OCI-LY7 (cell line): ENCODE results near the gene OR1I1. TPM values are rescaled to one million over a fixed set of nuclear protein-coding genes. Genes with fewer than 3 reads are reported as not detected.

Experiments used
- BruUV-seq: library from RNA; stranded (reverse); fragments of 400-500 nt; replicated peaks from 2 replicates; lab custom pipeline; 2021; lab: Mats Ljungman, UMichigan
- CTCF ChIA-PET: fragments of 300-600 bp; sonication (Branson Sonifier 250); formaldehyde crosslinking; loops from one replicate; lab custom pipeline; 2022; ENCODE audit warnings: antibody characterized with exemption; ENCODE audit not compliant: unreplicated experiment; lab: Charles Lee
- POLR2A ChIA-PET: fragments of 300-600 bp; sonication (Branson Sonifier 250); formaldehyde crosslinking; loops from one replicate; lab custom pipeline; 2022; ENCODE audit warnings: antibody characterized with exemption; lab: Charles Lee
- DNase-seq: peaks from one replicate; pipeline ENCODE4 v3.0.0-alpha.2; 2015; ENCODE audit warnings: low spot score
- H2AFZ ChIP-seq: fragments of 200-600 bp; sonication (generic), shearing (Covaris generic); 2 replicates; pipeline ENCODE4 v1.6.1; 2014; ENCODE audit warnings: mild to moderate bottlenecking, antibody characterized with exemption, low read length, moderate library complexity
- H3K27ac ChIP-seq: fragments of 200-600 bp; sonication (generic); 2 replicates; pipeline ENCODE4 v1.5.1; 2014; ENCODE audit warnings: mixed run types, low read depth, mild to moderate bottlenecking, moderate library complexity, low read length, inconsistent platforms; ENCODE audit not compliant: poor library complexity, severe bottlenecking
- H3K36me3 ChIP-seq: fragments of 200-600 bp; sonication (generic); 2 replicates; pipeline ENCODE4 v1.6.1; 2014; ENCODE audit warnings: mild to moderate bottlenecking, antibody characterized with exemption, low read length, moderate library complexity, mixed read lengths; ENCODE audit not compliant: insufficient read depth
- H3K4me1 ChIP-seq: fragments of 200-600 bp; sonication (generic); 2 replicates; pipeline ENCODE4 v1.5.1; 2014; ENCODE audit warnings: mild to moderate bottlenecking, low read length; ENCODE audit not compliant: insufficient read depth, poor library complexity, severe bottlenecking
- H3K4me2 ChIP-seq: fragments of 200-600 bp; sonication (generic); 2 replicates; pipeline ENCODE4 v1.6.1; 2014; ENCODE audit warnings: mild to moderate bottlenecking, low read length
- H3K4me3 ChIP-seq: fragments of 200-600 bp; sonication (generic); 2 replicates; pipeline ENCODE4 v1.5.1; 2014; ENCODE audit warnings: mild to moderate bottlenecking, low read depth, low read length; ENCODE audit not compliant: poor library complexity, severe bottlenecking
- H3K79me2 ChIP-seq: fragments of 200-600 bp; sonication (generic); 2 replicates; pipeline ENCODE4 v1.6.1; 2016; ENCODE audit warnings: low read depth, mild to moderate bottlenecking, low read length, moderate library complexity, mixed read lengths; ENCODE audit not compliant: insufficient read depth
- H3K9me2 ChIP-seq: fragments of 200-600 bp; sonication (generic); 2 replicates; pipeline ENCODE4 v1.6.1; 2016; ENCODE audit warnings: mild to moderate bottlenecking, low read length, mixed read lengths; ENCODE audit not compliant: insufficient read depth
- H3K9me3 ChIP-seq: fragments of 200-600 bp; sonication (generic); 2 replicates; pipeline ENCODE4 v1.6.1; 2014; ENCODE audit warnings: mild to moderate bottlenecking, mixed run types, low read length, mixed read lengths
- H4K20me1 ChIP-seq: fragments of 200-600 bp; sonication (generic); 2 replicates; pipeline ENCODE4 v1.6.1; 2014; ENCODE audit warnings: mild to moderate bottlenecking, antibody characterized with exemption, low read length, moderate library complexity, mixed read lengths; ENCODE audit not compliant: insufficient read depth
- CTCF ChIP-seq: fragments of 200-600 bp; sonication (generic); conservative IDR thresholded peaks from 2 replicates; pipeline ENCODE4 v1.5.1; 2014; ENCODE audit warnings: mild to moderate bottlenecking, antibody characterized with exemption, low read length, moderate library complexity, mixed read lengths
- EZH2phosphoT487 ChIP-seq: fragments of 200-600 bp; sonication (generic); IDR thresholded peaks from 2 replicates; pipeline ENCODE4 v1.6.1; 2018; ENCODE audit warnings: low read depth, borderline replicate concordance, mild to moderate bottlenecking, mixed run types, antibody characterized with exemption, low read length, moderate library complexity, mixed read lengths
- intact Hi-C: fragments of 100-400 bp; cut with micrococcal nuclease; formaldehyde crosslinking; loops from one replicate; pipeline ENCODE4 v1.10.0; 2022; ENCODE audit not compliant: unreplicated experiment
- total RNA-seq, 2 experiments: library from RNA; depleted of rRNA in 1 of 2; stranded (reverse); fragments of >200 nt in 1 of 2; shearing (Covaris generic) in 1 of 2; gene quantifications; 2 replicates each; pipeline ENCODE4 v1.2.3, GENCODE V29; 2014 to 2022

The OR1I1 gene
- total RNA-seq, 2 experiments from 2014 or later = not detected

GRCh38 chr19:15105044-15105443 is 23.0 kb downstream of the OR1I1 start:
- Histone ChIP-seq H3K27ac (no peak overlapping the region), H2AFZ (no peak overlapping the region), H3K4me3 (no peak overlapping the region), H3K36me3 (no peaks in the 10 kb centered on the region), H3K9me3 (no peaks in the 10 kb centered on the region), H3K4me1 (no peaks in the 10 kb centered on the region), H3K9me2 (no peaks in the 10 kb centered on the region), H4K20me1 (no peaks in the 10 kb centered on the region), H3K79me2 (no peaks in the 10 kb centered on the region), H3K4me2 (no peak overlapping the region)
- DNase-seq = no peak
- TF ChIP-seq CTCF = no peak
- no peak for TF ChIP-seq EZH2phosphoT487
- BruUV-seq = no TSS peak
- POLR2A ChIA-PET = no interaction called here
- CTCF ChIA-PET = no interaction called here
- intact Hi-C loops = no loop called here

- ChIA-PET POLR2A (no interaction called here), CTCF (no interaction called here)
- Histone ChIP-seq H3K9me3 (no peaks in the 10 kb centered on the region), H2AFZ (no peak within 1 kb of the TSS), H4K20me1 (no peaks in the 10 kb centered on the region), H3K27ac (no peak within 1 kb of the TSS), H3K79me2 (no peaks in the 10 kb centered on the region), H3K4me2 (no peak within 1 kb of the TSS), H3K9me2 (no peaks in the 10 kb centered on the region), H3K4me1 (no peaks in the 10 kb centered on the region), H3K4me3 (no peak within 1 kb of the TSS), H3K36me3 (no peaks in the 10 kb centered on the region)
- no TSS peak for BruUV-seq
- no peak for TF ChIP-seq EZH2phosphoT487
- no peak for TF ChIP-seq CTCF
- intact Hi-C loops = no loop called here
- no peak for DNase-seq
Measured at GRCh38 chr19:15107061-15108010, 25.3 kb downstream of the OR1I1 start, which contains the start of gene SYDE1. TSS of gene SYDE1 (plus strand) at chr19:15107401. CDS start at chr19:15107434, 33 bp downstream.
